Medulla oblongata (tissue), 1 donor: ENCODE results near the gene PREP.
"Not testable (repeated sequence)": the region's sequence is repeated elsewhere in the genome, so short reads cannot be mapped to it uniquely, and the experiment has no call there.

Experiments used
- DNase-seq: peaks from one replicate; pipeline ENCODE4 v3.0.0-alpha.2; 2015; ENCODE audit errors: extremely low spot score

PREP gene

DNA sequence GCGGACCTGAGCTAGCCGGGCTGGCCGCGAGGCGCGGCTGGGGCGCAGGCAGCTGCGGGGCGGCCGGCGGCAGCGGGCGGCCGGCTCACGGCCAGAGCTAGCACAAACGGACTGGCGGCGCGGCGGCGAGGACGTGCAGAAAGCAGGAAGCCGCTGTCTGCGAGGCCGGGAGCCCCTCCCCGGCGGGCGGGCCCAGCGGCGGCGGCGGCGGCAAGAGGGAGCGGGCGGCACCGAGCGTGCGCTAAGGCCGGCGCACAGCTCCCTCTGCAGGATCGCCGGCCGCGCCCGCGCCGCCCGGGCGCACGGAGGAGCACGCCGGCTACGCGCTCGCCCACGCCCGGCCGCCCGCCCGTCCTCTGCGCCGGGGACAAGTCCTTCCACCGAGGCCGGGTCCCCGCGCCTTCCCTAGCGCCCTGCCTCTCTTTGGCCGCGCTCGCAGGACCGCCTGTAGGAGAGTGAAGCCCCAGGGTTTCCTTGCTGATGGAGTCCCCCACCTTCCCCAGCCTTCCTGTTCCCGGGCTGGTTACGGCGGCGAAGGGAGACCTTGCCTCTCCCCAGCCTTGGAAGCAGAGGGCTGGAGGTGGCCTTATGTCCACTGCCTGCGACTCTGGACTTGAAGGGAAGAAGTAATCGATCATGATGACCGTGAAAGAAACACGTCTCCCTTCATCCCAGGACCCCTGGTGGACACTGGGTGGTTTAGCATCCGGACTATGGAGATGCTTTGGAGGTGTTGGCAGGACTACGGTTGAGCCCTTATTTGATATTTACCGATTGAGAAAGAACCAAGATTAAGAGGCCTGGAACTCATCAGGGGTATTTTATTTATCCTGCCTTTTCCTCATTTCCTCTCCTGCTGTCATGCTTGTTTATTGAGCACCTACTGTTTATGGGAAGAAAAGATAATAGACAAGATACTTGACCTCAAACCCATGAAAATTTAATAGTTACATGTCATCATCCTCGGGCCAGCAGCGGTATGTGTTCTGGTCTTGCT is at the start of gene PREP:
PREP (minus strand) TSS at position 144 of the 997 bp plus-strand sequence. CDS start 191 bp downstream, outside the sequence.
- peak; percentile 86 for DNase-seq

DNA sequence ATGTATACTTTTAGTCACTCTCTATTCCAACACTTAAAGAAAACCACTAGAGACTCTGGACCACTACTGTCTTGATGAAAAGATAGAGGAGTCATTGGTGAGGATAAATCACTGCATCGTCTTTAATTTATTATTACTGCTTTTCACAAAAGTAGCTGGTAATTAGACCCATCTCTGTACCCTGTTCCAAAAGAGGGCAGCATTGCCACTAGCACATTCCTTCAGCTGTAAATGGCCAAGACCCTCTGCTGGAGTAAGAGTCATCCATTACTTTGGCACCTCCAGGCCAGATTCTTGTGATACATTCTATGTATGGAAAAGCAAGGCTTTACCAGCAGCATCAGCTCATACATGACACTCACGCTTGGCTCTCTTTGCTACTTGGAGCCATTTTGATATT is 49.5 kb upstream of the PREP start:
- no peak for DNase-seq

DNA sequence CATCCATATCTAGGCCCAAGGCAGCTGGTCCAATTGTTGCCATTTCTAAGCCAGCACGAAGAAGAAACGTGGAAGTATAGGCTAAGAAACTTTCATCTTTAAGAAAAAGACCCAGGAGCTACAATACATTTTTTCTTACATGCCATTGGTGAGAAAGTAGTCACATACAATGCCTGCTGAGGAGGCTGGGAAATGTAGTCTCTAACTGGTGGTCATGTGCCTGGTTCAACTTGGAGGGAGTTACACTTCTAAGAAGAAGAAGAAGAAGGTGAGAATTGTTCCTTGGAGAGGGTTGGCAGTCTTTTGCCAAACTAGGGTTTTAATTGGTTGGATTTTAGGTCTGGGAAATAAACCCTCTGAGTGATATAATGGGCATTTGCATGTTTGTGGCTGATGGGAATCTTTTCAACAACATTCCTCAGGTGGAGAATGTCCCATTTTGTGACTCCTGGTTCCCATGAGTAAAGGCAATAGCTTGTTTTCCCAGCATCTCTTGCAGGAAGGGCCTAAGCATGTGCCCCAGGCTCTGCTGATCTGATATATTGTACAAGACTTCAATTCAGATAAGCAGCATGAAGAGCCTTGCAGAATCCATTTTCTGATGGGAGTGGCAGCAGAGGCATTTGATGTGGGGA is 47.0 kb upstream of the PREP start:
- no peak for DNase-seq

DNA sequence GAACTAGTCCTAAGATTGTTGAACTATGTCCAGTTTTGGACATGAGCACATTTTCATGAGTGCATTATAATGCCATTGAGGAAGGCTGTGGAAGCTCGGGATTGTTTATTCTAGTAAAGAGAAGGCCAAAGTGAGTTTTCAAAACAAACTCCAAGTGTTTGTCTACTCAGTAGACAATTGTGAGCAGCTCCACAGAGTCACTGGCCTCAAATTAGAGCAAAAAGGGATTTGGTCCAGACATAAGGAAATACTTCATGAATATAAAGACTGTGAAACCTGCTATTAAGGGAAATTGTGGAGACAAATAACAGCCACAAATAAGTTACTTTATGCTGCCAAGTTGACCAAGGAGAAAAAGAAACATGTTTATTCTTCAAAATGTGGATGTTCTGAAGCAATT is 42.6 kb upstream of the PREP start:
- DNase-seq: no peak

DNA sequence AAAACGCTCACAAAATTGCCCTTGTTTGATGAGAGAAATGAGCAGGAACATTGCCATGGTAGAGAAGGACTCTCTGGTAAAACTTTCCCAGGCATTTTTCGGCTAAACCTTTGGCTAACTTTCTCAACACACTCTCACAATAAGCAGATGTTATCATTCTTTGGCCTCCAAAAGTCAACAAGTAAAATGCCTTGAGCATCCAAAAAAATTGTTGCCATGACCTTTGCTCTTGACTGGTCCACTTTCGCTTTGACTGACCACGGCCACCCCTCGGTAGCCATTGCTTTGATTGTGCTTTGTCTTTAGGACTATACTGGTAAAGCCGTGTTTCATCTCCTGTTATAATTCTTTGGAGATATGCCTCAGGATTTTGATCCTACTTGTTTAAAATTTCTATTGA is 41.1 kb upstream of the PREP start:
- no peak for DNase-seq

DNA sequence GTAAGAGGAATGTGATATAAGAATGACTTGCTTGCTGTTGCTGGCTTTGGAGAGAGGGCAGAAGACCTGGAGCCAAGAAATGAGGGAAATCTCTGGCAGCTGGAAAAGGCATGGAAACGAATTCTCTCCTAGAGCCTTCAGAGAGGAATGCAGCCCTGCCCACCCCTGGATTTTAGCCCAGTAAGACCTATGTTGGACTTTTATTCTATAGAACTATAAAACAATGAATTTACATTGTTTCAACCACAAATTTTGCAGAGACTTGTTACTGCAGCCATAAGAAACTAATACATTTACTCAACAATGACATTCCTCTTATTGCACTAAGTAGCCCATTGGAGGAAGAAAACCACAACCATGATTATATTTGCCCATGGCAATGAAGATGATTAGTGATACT is 39.5 kb upstream of the PREP start:
- no peak for DNase-seq

DNA sequence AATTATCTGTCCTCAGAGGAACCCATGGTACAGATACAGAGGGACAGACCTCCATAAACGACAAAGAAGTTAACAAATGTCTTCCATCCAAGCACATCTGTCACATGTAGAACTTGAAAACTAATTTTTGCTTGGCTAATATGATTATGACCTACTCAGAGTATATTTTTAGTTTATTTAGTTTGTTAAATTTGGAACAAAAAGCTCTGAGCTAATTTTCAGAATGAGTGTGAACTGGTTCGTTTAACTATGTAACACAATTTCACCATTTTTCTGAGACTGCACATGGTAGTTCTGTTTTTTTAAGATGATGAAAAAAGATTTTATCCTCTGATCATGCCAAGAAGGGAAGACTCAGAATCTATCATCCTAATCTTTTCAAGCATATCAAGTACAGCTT is 34.4 kb upstream of the PREP start:
- no peak for DNase-seq

DNA sequence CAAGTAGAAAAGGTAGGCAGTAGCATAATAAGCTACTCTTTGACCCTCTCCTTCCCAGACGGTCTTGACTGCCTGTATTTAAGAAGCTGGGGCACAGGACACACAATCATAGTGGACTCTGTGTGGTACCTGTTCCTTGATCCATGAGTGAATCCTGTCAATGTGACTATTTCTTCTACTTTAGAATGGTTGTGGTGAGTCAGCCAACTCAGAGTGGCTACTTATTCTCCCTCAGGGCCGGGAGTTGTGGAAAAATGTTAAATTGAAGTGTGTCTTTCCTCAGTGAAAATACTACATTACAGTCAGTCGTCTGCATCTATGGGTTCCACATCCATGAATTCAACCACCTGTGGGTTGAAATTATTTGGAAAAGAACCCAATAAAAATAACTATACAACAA is 30.8 kb upstream of the PREP start:
- DNase-seq: no peak

DNA sequence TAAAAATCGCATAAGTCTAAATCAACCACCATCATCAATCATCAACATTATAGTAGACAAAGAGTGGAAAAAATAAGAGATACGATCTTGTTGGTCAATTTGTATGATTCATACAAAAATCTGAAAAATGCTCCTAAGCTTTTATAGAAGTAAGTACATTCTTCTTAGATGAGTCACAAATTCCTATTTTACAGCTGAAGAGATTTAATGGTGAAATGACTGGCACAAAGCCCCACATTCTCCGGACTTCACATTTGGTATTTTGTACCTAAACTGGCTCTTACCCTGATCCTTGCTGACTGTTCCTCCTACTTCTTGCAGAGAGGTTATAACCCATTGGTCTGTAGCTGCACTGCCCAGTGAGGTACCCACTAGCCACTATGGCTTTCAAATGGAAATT is 29.9 kb upstream of the PREP start:
- DNase-seq: no peak

DNA sequence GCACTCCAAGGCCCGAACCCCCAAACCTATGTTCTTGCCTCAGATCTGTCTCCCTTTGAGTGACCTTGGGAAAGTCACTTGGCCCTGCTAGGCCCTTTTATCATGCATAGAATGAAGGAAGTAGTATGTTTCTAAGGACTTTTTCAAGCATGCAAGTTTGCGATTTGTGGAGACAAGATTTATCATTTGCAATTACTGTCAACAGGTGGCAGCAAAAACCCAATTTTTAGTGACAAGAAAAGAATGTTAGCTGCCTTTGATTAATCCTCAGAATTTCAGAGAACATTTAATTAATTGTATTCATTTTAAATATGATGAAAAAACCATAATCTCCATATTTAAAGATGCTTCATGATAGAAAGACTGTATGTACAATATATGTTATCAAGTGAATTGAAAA is 28.3 kb upstream of the PREP start:
- DNase-seq: peak; percentile 74

DNA sequence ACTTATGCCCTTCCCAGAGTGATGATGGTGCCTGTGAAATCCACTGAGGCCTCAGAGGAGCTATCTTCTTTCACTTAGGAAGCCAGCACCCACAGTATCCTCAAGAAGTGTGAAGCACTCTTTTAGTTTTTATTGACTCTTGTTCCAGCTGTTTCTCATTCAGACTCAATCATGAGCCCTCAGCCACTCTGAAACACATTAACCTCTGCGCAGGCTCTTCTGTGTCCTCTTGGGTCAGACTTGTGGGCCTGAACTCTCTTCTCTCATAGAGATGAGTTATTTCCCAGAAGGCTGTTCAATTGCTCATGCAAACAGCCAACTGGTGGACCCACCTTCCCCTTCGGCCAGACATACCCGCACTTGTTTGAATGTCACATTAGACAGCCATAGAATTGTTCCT is 27.8 kb upstream of the PREP start:
- DNase-seq: no peak

DNA sequence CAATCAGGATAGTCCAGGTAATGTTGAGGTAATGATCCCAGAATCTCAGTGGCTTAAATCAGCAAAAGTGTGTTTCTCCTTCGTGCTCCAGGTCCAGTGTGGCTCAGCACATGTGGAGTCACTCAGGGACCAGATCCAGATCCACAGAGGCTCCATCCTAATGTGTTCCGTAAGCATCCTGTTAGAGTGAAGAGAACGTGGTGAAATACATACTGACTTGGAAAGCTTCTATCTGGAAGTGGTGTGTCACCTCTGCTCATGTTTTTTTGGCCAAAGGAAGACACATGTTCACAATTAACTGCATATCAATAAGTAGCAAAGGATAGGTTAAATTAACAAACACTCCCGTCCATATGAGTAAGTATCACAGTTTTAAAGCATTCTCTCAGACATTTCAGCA is 26.8 kb upstream of the PREP start:
- DNase-seq: no peak

DNA sequence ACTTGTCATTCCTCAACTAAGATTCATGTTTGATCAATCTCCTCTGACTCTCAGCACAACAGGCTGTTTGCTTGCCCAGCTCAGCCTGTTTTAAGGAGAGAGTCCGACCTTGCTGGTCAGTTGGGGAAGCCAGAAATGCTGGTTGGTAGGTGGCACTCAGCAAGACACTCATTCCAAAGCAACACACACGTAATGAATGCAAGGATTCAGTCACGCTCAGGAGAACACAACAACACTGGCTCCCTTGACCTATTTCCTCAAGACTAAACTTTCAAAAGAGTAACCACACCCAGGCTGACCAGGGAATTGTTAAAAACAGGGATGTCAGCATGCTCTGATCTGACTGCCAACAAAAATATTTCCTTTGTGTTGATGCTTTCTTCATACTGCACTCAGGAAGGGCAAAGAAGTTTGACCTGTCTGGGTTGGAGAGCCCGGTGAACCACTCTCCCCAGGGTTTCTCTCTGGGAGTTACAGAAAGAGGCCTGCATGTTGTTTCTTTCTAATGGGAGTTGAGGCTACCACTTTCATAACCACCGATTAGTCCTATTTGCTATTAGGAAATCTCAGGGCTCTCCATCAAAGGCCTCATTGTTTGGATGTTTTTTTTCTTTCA is 25.6 kb upstream of the PREP start:
- no peak for DNase-seq

DNA sequence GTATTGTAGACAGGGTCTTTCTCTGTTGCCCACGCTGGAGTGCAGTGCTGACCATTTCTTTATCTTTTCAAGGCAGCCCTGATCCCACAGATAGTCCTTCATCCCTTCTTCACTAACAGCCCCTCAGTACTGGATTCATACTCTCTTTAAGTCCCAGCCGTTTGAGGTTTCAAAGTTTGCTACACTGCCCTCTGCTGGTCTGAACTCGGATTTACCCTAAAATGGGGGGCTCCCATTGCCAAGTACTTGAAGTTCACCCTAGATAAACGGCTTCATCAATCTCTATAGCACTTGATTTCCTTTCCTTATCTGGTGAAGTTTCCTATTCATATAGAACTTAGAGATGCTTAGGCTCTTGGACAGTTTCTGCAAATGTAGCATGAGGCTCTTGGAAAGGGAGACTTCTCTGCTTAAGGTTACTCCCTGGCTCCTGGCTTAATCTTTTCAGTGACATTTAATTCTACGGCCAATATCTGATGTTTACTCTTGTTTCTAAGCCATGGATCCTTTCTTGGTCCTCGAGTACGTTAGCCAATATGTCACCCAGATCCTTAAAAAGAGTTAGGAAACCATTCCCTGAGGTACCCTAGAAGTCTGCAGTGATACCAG is 21.4 kb upstream of the PREP start:
- DNase-seq: peak; percentile 77

DNA sequence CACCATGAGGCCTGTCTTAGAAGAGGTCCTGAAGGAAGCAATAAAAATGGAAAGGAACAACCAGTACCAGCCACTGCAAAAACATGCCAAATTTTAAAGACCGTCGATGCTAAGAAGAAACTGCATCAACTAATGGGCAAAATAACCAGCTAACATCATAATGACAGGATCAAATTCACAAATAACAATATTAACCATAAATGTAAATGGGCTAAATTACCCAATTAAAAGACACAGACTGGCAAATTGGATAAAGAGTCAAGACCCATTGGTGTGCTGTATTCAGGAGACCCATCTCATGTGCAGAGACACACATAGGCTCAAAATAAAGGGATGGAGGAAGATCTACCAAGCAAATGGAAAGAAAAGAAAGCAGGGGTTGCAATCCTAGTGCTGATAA is 14.1 kb upstream of the PREP start:
- DNase-seq: not testable (repeated sequence)

DNA sequence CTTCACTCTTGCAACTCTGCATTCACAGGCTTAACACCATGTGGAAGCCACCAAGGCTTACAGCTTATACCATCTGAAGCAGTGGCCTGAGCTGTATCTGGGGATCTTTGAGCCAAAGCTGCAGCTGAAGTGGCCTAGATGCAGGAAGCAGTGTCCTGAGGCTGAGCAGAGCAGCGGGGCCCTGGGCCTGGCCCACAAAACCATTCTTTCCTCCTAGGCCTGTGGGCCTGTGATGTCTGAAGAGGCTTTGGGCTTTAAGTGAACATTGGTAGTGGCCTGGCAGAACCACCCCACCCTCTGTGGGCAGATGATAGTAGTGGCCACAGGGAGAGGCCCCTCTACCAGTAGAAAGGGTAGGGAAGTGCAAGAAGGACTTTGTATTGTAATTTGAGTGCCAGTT is 6.9 kb upstream of the PREP start:
- no peak for DNase-seq

DNA sequence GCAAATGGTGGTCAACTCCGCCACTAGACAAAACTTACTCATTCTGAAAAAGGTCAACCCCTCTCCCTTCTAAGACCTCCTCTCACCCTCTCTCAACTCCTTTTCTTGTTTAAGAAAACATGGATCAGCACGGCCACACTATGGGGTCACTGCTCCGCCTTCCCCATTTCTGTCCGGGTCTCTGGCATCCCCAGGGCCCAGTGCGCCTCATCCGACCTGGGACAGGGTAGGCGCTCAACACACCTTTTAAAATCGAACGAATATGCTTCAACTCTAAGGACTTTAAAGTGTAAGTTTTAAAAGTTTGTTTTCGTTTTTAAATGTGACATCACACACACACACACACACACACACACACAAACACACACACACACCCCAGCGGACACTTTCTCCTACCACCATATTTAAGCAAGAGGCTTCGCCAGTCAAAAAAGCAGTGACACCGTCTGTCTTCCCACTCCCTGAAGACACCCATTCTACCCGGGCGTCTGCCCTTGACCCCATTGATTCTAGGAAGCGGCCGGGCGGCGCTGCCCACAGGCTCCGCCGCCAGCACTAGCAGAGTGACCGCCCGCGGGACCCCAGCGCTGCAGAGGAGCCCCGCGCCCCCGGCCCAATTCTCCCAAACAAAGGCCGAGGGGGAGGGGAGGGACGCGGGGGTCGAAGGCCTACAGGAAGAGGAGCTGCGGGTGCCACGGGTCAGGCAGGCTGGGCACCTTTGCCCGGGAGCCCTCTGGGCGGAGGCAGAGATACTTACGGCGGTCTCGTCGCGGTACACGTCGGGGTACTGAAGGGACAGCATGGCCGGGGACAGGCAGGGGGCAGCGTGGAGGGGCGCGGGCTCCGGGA is 568 bp downstream of the PREP start:
- peak; percentile 32 for DNase-seq

DNA sequence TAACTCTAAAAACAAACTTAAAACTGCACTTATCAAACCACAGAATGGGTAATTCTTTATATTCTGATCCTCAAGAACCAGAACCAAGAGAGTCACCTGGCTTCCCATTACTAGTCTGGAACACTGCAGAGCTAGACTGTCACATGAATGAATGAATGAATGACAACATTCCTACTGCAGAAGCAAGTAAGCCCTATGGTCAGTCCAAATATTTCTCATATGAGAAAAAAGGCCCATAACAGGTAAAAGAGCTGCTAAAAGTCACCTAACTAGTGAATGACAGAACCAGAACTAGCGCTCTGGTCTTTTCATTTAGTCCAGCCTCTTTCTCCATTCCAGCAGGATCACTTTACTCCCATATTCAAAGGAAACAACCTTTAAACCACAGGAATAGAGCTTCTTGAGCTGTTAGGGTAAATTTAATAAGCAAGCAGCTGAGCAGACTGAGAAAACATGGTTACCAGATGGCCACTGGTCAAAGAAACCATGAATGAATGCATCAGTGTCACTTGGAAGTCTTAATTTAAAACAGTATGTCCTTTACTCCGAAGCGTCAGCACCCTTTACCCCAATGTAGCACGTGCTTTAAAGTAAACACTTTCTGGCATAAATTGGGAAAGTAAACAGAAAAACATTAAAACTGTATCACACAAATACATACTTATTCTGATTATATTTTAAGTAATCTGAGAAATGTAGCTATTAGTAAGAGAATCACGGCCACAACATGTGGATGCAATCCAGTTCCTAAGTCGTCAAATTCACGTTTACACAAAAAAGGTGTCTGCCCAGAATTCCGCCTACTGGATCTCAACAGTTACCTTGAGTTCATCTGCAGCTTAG is 1.4 kb downstream of the PREP start:
- DNase-seq: no peak

DNA sequence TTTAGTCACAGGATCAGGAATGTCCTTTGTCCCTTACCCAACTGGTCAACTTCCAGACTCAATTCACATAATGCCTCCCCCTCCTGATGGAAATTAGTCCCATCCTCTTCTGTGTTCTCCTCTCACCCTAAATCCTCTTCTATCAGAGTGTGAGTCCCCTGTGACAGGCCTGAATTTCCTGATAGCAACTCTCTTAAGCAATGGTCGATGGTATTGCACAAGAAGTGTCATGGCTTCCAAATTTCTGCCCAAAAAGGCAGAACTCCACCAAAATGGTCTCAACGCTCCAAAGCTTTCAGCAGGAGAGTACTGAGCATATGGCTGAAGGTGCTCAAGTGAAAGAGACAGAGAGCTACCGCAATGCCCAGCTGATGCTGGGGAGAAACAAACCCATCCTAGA is 2.4 kb downstream of the PREP start:
- DNase-seq: no peak

DNA sequence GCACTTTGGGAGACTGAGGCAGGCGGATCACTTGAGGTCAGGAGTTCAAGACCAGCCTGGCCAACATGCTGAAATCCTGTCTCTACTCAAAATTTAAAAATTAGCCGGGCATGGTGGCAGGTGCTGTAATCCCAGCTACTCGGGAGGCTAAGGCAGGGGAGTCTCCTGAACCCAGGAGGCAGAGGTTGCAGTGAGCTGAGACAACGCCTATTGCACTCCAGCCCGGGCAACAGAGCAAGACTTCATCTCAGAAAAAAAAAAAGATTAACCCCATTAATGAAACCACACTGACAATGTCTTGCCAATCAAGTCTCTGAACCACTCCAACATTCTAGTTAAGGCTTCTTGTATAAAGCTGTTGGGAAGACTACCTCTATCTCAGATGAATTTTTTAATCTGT is 4.0 kb downstream of the PREP start:
- DNase-seq: no peak
